Measurements from ENCODE around the gene FAM20C.

Gene FAM20C

DNA sequence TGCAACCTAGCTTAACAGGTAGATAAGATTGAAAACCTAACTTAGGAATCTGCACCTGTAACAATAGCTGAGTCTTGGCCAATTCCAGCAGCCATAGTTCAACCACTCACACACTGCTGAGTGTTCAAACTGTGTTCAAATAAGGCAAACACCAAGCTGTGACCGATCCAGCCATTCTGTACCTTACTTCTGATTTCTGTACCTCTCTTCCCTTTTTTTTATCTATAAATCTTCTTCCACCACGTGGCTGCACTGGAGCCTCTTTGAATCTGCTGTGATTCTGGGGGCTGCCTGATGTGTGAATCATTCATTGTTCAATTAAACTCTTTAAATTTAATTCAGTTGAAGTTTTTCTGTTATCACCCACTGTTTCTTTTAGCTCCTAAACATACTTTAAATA is 81.9 kb downstream of the FAM20C start:
- H3K27ac ChIP-seq (ENCODE audit: extremely low read depth, low read depth, low read length), result no peak overlapping the region
- H3K4me3 ChIP-seq (ENCODE audit: low read depth, low read length), result no peak overlapping the region
- POLR2A ChIA-PET, result no interaction called here
- TF ChIP-seq ZBTB21 (tag by site-specific recombination; IDR thresholded peaks at IDR 0.05) (no peak), GLIS2 (tag by site-specific recombination; IDR thresholded peaks at IDR 0.05) (no peak), ZNF610 (tag by site-specific recombination; IDR thresholded peaks at IDR 0.05; ENCODE audit: borderline replicate concordance) (no peak), ELK4 (IDR thresholded peaks at IDR 0.05; ENCODE audit: borderline replicate concordance, low read depth, low read length) (no peak), ZBTB17 (tag by site-specific recombination; IDR thresholded peaks at IDR 0.05) (no peak), YY2 (tag by site-specific recombination; IDR thresholded peaks at IDR 0.05) (no peak), ZNF311 (tag by site-specific recombination; IDR thresholded peaks at IDR 0.05; ENCODE audit: borderline replicate concordance) (no peak), ZNF621 (tag by site-specific recombination; IDR thresholded peaks at IDR 0.05) (no peak), HOXD13 (CRISPR knock-in tag; IDR thresholded peaks at IDR 0.05; ENCODE audit: borderline replicate concordance) (no peak), TCF7L2 (IDR thresholded peaks at IDR 0.05; ENCODE audit: borderline replicate concordance, low read depth, low read length) (no peak), ZNF664 (tag by site-specific recombination; IDR thresholded peaks at IDR 0.05) (no peak)
- TF ChIP-seq, protein P1, sequence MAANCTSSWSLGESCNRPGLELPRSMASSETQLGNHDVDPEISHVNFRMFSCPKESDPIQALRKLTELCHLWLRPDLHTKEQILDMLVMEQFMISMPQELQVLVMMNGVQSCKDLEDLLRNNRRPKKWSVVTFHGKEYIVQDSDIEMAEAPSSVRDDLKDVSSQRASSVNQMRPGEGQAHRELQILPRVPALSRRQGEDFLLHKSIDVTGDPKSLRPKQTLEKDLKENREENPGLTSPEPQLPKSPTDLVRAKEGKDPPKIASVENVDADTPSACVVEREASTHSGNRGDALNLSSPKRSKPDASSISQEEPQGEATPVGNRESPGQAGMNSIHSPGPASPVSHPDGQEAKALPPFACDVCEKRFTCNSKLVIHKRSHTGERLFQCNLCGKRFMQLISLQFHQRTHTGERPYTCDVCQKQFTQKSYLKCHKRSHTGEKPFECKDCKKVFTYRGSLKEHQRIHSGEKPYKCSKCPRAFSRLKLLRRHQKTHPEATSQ (tag by site-specific recombination; IDR thresholded peaks at IDR 0.05), result no peak
- TF ChIP-seq, protein P2, sequence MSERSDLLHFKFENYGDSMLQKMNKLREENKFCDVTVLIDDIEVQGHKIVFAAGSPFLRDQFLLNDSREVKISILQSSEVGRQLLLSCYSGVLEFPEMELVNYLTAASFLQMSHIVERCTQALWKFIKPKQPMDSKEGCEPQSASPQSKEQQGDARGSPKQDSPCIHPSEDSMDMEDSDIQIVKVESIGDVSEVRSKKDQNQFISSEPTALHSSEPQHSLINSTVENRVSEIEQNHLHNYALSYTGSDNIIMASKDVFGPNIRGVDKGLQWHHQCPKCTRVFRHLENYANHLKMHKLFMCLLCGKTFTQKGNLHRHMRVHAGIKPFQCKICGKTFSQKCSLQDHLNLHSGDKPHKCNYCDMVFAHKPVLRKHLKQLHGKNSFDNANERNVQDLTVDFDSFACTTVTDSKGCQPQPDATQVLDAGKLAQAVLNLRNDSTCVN (tag by site-specific recombination; optimal IDR thresholded peaks at IDR 0.05), result no peak
- TF ChIP-seq, protein P3, sequence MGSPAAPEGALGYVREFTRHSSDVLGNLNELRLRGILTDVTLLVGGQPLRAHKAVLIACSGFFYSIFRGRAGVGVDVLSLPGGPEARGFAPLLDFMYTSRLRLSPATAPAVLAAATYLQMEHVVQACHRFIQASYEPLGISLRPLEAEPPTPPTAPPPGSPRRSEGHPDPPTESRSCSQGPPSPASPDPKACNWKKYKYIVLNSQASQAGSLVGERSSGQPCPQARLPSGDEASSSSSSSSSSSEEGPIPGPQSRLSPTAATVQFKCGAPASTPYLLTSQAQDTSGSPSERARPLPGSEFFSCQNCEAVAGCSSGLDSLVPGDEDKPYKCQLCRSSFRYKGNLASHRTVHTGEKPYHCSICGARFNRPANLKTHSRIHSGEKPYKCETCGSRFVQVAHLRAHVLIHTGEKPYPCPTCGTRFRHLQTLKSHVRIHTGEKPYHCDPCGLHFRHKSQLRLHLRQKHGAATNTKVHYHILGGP (tag by site-specific recombination; IDR thresholded peaks at IDR 0.05), result no peak
- H3K9me3 ChIP-seq (ENCODE audit: control insufficient read depth, insufficient read depth, low read depth, low read length), result no peaks in the 10 kb centered on the region
- no peaks in the 10 kb centered on the region for H3K36me3 ChIP-seq (ENCODE audit: control insufficient read depth in 2 of 2, insufficient read depth in 1 of 2, low read length in 2 of 2)
- no peaks in the 10 kb centered on the region for H3K4me1 ChIP-seq (ENCODE audit: control insufficient read depth, insufficient read depth, low read length)
- CTCF ChIA-PET, result interaction anchor here (0.9 to 2.0 kb wide), 2 partner anchors 10 to 48 kb away, joined by 4 to 11 read pairs; no protein-coding TSS in a partner anchor

DNA sequence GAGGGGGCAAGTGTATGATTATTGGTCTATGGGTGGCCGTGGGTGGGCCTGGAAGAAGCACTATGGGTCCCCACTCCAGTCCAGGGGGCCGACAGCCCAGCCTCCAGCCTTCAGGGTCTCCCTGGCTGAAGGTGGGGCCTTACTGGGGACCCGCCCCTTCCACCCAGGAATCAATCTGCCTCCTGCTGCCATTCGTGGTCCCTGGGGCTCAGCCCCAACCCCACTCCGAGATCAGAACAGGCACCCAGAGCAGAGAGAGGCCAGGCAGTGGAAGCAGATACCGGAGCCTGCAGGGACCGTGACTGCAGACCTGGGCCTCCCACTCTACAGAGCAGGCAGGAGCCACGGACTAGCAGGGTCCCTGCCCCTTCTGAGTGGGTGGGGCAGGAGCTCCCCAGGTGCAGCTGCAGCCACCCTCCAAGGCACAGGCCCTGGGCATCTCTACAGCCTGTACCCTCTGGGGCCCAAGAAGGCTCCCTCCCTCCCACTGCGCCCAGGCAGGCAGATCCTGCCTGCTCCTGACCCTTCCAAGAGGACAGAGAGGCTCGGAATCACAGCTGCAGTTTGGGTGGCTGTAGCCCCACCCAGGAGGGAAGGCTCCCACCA is 84.0 kb downstream of the FAM20C start:
- Histone ChIP-seq H3K4me3 (ENCODE audit: low read depth, low read length) (no peak overlapping the region), H3K36me3 (ENCODE audit: control insufficient read depth in 2 of 2, insufficient read depth in 1 of 2, low read length in 2 of 2) (no peaks in the 10 kb centered on the region), H3K4me1 (ENCODE audit: control insufficient read depth, insufficient read depth, low read length) (no peaks in the 10 kb centered on the region), H3K9me3 (ENCODE audit: control insufficient read depth, insufficient read depth, low read depth, low read length) (no peaks in the 10 kb centered on the region), H3K27ac (ENCODE audit: extremely low read depth, low read depth, low read length) (no peak overlapping the region)
- TF ChIP-seq CTCF (tag by site-specific recombination; IDR thresholded peaks at IDR 0.05) (no peak), MYNN (tag by site-specific recombination; IDR thresholded peaks at IDR 0.05; ENCODE audit: borderline replicate concordance) (no peak), ZNF221 (tag by site-specific recombination; IDR thresholded peaks at IDR 0.05; ENCODE audit: borderline replicate concordance) (no peak), ZNF704 (tag by site-specific recombination; IDR thresholded peaks at IDR 0.05) (no peak), SP7 (tag by site-specific recombination; IDR thresholded peaks at IDR 0.05) (no peak), ZFP69B (tag by site-specific recombination; IDR thresholded peaks at IDR 0.05) (no peak), ZNF791 (tag by site-specific recombination; IDR thresholded peaks at IDR 0.05) (no peak), ZNF777 (tag by site-specific recombination; IDR thresholded peaks at IDR 0.05; ENCODE audit: borderline replicate concordance) (no peak), ZNF544 (tag by site-specific recombination; IDR thresholded peaks at IDR 0.05) (no peak), BCL11B (tag by site-specific recombination; IDR thresholded peaks at IDR 0.05; ENCODE audit: low read depth) (no peak), ZNF350 (tag by site-specific recombination; IDR thresholded peaks at IDR 0.05) (no peak)
- ChIA-PET POLR2A (no interaction called here), CTCF (interaction anchor here (0.7 to 2.3 kb wide), 2 partner anchors 12 to 131 kb away, joined by 4 to 12 read pairs; no protein-coding TSS in a partner anchor)
